ENCODE results near the gene ITSN2.

DNA sequence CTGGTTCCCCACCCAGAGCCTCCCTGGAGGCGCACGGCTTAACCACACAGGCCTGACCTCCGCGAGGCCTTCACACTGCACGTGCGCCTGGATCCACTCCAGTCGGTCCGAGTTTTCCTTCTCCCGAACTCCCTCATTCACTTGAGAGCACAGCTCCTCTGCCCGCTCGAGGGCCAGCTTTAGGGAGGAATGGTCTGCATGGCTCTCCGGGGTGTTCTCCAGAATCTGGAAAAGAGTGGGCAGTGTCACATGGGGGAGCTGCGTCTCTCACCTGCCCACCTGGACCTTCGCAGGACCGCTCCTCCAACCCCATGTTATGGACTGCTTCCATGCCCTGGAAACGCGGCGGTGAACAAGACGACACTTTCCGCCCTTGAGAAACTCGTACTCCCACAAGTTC is 149.6 kb downstream of the ITSN2 start:
- TF ChIP-seq POLR2A (IDR thresholded peaks at IDR 0.05; ENCODE audit: low read length) (no peak), GATA1 (IDR thresholded peaks at IDR 0.05; ENCODE audit: low read depth, low read length) (no peak)
